H1 (cell line): ENCODE measurements around the gene COL1A1. TPM values are rescaled to one million over a fixed set of nuclear protein-coding genes. Genes with fewer than 3 reads are reported as not detected.

Source experiments
- SP1 ChIP-seq: IDR thresholded peaks from 2 replicates; pipeline ENCODE4 v1.6.1; 2011; ENCODE audit warnings: low read depth, low read length
- polyA plus RNA-seq, 7 experiments: library from polyadenylated mRNA; depleted of rRNA in 3 of 7; stranded (reverse) in 5 of 7; unstranded in 2 of 7; fragments of >200 nt in 5 of 7; fragments of 200-250 nt in 2 of 7; gene quantifications; 1 replicate in 5 of 7; 2 replicates in 1 of 7; 4 replicates in 1 of 7; pipeline versions ENCODE4 v1.2.1 to v1.2.3, GENCODE V29; 2011 to 2013; ENCODE audit warnings: missing spikeins in 2 of 7, mixed read lengths in 2 of 7
- total RNA-seq: library from RNA; stranded (reverse); fragmentation: NEBNext Ultra II Directional; extraction: Animal tissue kit (Norgen Biotek cat#: 25700); gene quantifications from 2 replicates; pipeline ENCODE4 v1.2.1, GENCODE V29; 2021
- TF ChIP-seq, protein P1 (sequence below): IDR thresholded peaks from 2 replicates; pipeline ENCODE4 v1.6.1; 2012; ENCODE audit warnings: low read length, inconsistent platforms

COL1A1 gene
- total and polyA plus RNA-seq, 2 of the 8 experiments (the other 6 are each of a cell fraction or from before 2014, with no cell fraction given): 14.1 to 80.4 TPM

DNA sequence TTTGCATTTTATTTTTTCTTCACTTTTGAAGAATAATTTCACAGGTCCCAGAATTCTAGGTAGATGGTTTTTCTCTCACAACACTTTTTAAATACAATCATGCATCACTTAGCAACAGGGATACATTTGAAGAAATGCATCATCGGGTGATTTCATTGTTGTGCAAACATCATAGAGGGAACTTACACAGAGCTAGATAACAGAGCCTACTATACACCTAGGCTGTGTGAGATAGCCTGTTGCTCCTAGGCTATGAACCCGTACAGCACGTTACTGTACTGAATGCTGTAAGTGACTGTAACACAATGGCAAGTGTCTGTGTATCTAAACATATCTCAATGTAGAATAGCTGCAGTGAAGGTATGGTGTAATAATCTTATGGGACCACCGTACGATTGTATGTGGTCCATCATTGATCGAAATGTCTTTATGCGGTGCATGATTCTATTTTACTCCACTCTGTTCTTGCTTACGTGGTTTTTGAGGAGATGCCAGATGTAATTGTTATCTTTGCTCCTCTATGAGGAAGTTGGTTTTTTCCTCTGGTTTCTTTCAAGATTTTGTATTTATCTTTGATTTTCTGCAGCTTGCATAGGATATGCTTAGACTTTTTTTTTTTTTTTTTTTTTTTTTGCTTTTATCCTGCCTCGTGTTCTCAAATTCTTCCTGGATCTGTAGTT is 37.3 kb upstream of the COL1A1 start (continued):
- TF ChIP-seq, protein P1, sequence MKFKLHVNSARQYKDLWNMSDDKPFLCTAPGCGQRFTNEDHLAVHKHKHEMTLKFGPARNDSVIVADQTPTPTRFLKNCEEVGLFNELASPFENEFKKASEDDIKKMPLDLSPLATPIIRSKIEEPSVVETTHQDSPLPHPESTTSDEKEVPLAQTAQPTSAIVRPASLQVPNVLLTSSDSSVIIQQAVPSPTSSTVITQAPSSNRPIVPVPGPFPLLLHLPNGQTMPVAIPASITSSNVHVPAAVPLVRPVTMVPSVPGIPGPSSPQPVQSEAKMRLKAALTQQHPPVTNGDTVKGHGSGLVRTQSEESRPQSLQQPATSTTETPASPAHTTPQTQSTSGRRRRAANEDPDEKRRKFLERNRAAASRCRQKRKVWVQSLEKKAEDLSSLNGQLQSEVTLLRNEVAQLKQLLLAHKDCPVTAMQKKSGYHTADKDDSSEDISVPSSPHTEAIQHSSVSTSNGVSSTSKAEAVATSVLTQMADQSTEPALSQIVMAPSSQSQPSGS: no peak
- TF ChIP-seq SP1: no peak
